Effector memory CD4-positive, alpha-beta T cell (primary cell): ENCODE results near the gene ZBTB25.

ENCODE experiments used
- DNase-seq, 3 donors: peaks; one replicate each; pipeline ENCODE4 v3.0.0-alpha.2; 2020
- H3K27ac ChIP-seq: 2 replicates; pipeline ENCODE4 v1.7.0; 2013; ENCODE audit warnings: mild to moderate bottlenecking, low read length, moderate library complexity; ENCODE audit not compliant: insufficient read depth, poor library complexity, severe bottlenecking
- H3K27me3 ChIP-seq: replicated peaks from 2 replicates; pipeline ENCODE4 v1.7.0; 2013; ENCODE audit warnings: mild to moderate bottlenecking, low read length; ENCODE audit not compliant: insufficient read depth, control insufficient read depth, poor library complexity, severe bottlenecking
- H3K36me3 ChIP-seq: 2 replicates; pipeline ENCODE4 v1.7.0; 2013; ENCODE audit warnings: mild to moderate bottlenecking, low read length, moderate library complexity; ENCODE audit not compliant: control insufficient read depth, insufficient read depth
- H3K4me1 ChIP-seq: 2 replicates; pipeline ENCODE4 v1.7.0; 2013; ENCODE audit warnings: low read length, mild to moderate bottlenecking; ENCODE audit not compliant: control insufficient read depth, insufficient read depth, poor library complexity, severe bottlenecking
- H3K4me3 ChIP-seq: 2 replicates; pipeline ENCODE4 v1.7.0; 2013; ENCODE audit warnings: low read length, low read depth, mild to moderate bottlenecking; ENCODE audit not compliant: insufficient read depth, poor library complexity, severe bottlenecking
- H3K9me3 ChIP-seq: 2 replicates; pipeline ENCODE4 v1.7.0; 2013; ENCODE audit warnings: mild to moderate bottlenecking, low read length, moderate library complexity; ENCODE audit not compliant: control insufficient read depth

ZBTB25 gene

DNA sequence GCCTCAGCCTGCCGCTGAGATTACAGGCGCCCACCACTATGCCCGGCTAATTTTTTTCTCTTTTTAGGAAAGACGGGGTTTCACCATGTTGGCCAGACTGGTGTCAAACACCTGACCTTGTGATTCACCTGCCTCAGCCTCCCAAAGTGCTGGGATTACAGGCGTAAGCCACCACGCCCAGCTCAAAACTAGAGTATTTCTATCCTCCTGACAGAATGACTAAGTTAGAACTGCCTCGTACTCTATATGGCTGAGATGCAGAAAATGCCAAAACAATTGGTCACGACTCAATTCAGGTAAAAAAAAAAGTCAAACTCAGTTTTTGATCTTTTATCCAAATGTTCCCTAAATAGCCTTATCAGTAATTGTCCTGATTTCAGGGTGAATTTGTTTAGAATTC is 27.2 kb downstream of the ZBTB25 start:
- Histone ChIP-seq H3K4me3 (no peak overlapping the region), H3K27me3 (no peaks in the 10 kb centered on the region), H3K36me3 (no peaks in the 10 kb centered on the region), H3K4me1 (no peaks in the 10 kb centered on the region), H3K27ac (no peak overlapping the region), H3K9me3 (no peaks in the 10 kb centered on the region)
- no peak for DNase-seq

DNA sequence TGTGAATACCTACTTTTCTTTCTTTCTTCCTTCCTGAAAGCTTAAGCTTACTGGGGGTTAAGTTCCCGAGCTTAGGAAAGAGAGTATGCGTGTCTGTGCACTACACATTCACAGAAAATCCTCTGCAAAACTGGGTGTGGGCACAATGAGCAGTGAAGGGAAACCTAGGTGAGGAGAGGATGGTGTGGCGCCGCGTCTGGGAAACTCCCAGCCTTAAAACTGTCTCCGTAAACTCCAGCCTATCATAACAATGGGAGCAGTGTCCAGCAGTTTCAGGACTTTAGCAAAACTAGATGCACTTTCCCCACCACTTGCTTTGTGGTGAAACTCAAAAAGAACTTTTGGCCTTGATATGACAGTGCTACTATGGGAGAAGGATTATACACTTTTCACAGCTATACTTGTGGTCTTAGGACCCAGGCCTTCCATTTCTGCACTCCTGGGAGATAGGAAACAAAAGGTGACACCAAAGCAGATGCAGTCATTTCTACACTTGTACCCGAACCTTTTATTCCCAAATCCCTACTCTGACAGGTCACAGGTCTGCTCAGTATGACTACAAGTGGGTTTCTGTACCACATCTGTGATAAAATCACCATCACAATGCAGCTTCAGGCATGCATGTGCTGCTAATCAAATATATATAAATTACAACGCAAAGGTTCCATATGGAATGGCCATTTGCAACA is 27.9 kb downstream of the ZBTB25 start:
- Histone ChIP-seq H3K27ac (no peak overlapping the region), H3K27me3 (no peaks in the 10 kb centered on the region), H3K4me1 (no peaks in the 10 kb centered on the region), H3K9me3 (no peaks in the 10 kb centered on the region), H3K4me3 (no peak overlapping the region), H3K36me3 (no peaks in the 10 kb centered on the region)
- DNase-seq, result no peak

DNA sequence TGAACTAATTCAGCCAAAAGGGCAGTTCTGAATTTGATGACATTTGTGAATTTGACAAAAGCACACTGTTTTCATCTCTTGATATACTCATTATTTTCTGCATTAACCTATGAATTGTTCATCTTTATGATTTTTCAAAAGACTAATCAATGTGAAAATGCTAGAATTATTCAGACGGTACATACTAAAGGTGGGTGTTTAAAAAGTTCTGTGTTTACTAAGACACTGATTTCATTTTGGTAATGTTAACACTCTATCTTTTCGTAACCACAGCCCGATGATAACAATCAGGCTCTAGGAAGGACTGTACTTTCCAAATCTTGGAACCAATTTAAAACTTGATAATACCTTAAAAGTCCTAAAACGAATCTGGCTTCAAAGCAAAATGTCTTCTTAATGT is 28.9 kb downstream of the ZBTB25 start:
- H3K36me3 ChIP-seq, result no peaks in the 10 kb centered on the region
- no peak overlapping the region for H3K27ac ChIP-seq
- H3K4me1 ChIP-seq, result no peaks in the 10 kb centered on the region
- H3K27me3 ChIP-seq, result no peaks in the 10 kb centered on the region
- H3K4me3 ChIP-seq, result no peak overlapping the region
- no peak for DNase-seq
- no peaks in the 10 kb centered on the region for H3K9me3 ChIP-seq

DNA sequence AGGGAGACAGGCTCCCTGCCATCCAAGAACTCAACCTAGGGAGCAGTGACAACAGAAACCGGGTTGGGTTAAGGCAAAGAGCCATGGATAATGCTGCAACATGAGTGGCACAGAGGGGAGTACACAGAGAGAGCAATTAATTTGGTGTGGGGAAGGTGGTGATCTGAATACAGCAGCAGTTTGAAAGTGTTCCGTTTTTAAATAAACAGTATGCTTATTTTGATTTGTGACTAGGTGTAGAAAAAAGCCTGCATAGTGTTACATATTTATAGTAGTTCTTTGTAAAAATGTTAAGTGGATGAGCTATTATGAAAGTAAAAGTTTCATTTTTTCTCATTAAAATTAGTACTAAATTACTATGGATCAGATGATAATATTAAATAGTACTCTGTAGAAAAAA is 29.6 kb downstream of the ZBTB25 start:
- Histone ChIP-seq H3K27ac (no peak overlapping the region), H3K9me3 (no peaks in the 10 kb centered on the region), H3K4me1 (no peaks in the 10 kb centered on the region), H3K27me3 (no peaks in the 10 kb centered on the region), H3K36me3 (no peaks in the 10 kb centered on the region), H3K4me3 (no peak overlapping the region)
- DNase-seq, result no peak

DNA sequence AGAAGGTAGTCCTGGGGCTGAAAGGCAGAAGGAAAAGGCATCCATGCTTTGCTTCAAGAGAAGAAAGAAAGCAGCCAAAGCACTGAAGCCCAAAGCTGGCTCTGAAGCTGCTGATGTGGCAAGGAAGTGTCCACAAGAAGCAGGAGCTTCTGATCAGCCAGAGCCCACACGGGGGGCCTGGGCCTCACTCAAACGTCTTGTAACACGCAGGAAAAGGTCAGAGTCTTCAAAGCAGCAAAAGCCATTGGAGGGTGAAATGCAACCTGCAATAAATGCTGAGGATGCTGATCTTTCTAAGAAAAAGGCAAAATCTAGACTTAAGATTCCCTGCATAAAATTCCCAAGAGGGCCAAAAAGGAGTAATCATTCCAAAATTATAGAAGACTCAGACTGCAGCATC is 35.2 kb downstream of the ZBTB25 start:
- Histone ChIP-seq H3K27me3 (no peaks in the 10 kb centered on the region), H3K9me3 (no peaks in the 10 kb centered on the region), H3K36me3 (no peaks in the 10 kb centered on the region), H3K4me3 (no peak overlapping the region), H3K4me1 (peaks cover 11% of the 10 kb centered on the region), H3K27ac (no peak overlapping the region)
- no peak for DNase-seq

DNA sequence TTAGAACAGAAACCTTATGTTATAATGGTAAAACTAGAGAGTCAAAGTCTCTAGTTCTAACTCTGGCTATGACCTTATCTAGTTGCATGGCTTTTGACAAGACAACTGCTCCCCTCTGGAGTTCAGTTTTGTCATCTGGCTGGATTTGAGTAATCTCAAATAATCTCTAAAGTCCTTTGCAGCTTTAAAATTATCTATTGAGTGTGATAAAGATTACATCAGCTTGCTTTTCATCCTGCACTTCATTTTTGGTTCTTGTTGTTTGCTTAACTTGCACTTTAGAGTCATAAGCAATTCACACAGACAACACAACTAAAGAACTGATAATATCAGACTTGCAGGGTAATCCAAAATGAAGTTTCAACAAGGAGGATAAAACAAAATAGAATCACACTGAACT is 36.1 kb downstream of the ZBTB25 start:
- H3K27ac ChIP-seq, result no peak overlapping the region
- DNase-seq, result no peak
- no peaks in the 10 kb centered on the region for H3K36me3 ChIP-seq
- H3K27me3 ChIP-seq, result no peaks in the 10 kb centered on the region
- H3K4me3 ChIP-seq, result no peak overlapping the region
- peaks cover 11% of the 10 kb centered on the region for H3K4me1 ChIP-seq
- no peaks in the 10 kb centered on the region for H3K9me3 ChIP-seq

DNA sequence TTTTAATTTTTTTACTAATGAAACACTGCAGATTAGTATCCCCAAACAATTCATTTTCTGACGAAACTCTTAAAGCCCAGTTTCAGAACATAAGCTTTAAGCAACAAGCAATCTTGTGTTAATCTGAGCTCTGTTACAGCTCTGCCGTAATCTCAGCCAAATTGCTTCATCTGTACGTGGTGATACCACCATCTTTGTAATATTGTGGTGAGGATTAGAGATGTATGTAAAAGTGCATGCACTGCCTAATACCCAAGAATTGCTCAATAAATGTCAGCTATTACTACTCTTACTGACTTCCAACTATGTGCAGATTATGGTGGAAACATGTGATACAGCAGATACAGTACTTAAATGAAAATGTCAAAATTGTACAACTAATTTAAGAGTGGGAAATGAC is 36.5 kb downstream of the ZBTB25 start:
- Histone ChIP-seq H3K36me3 (peaks cover 2% of the 10 kb centered on the region), H3K27me3 (no peaks in the 10 kb centered on the region), H3K4me1 (peaks cover 11% of the 10 kb centered on the region), H3K4me3 (no peak overlapping the region), H3K27ac (no peak overlapping the region), H3K9me3 (no peaks in the 10 kb centered on the region)
- DNase-seq, result no peak

DNA sequence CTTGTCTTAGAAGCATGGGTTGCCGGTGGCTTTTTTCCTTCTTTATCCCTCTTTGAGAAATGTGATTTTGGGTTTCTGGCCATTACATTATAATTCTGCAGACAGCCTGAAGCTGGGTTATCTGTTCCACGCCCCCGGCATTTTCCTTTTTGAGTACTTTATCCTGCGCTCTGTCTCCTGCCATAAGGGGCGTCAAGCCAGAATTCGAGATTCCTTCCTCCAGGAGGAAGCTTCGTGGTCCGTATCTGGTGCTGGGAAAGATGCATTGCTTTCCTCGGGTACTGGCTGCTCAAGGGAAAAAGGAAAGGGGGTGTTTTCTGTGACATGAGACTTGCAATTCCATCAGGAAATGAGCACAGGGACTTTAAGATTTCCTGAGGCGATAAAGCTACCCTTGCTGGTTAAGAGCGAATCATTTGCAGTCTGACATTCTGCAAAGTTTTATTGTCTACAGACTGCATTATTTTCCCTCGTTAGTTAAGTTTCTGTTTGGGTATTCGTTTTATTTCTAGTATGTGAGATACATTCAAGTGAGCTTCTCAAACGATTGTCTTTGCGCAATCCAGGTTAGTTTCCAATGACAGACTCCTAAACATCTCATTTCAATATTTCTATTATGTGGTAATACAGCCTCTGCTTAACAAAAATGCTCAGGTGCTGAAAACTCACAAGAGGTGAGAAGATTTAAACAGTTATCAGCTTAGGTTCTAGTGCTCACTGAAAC is 37.6 kb downstream of the ZBTB25 start:
- no peak for DNase-seq
- Histone ChIP-seq H3K4me3 (peak overlapping the region; percentile 70), H3K27me3 (no peaks in the 10 kb centered on the region), H3K27ac (no peak overlapping the region), H3K9me3 (no peaks in the 10 kb centered on the region), H3K4me1 (peaks cover 11% of the 10 kb centered on the region), H3K36me3 (peaks cover 2% of the 10 kb centered on the region)

DNA sequence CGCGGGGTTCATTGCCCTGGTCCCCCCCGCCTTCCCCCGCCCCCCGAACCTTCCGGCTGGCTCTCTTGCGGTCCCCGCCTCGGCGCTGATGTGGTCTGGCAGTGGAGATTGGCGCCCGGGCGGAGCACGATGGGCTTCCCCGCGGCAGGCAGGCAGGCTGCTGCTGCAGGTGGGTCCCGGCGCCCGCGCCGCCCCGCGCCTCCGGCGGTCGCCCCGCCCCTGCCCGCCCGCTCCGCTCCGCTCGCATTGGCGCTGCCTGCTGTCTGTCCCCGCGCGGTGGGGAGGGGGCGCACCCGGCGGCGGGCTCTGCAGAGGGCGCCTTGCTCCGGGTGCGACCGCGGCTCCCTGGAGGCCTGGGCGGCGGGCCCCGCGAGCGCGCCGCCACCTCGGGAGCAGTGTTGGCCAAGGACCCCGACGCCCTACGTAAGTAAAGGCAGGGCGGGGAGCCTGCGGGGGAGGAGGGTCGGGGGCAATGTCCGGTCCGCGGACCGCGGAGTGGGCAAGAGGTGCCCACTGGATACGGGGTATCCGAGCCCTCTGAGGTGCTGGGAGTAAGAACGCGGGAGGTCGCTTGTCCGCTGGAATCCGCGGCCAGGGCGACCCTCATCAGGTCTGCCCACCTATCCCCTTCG is 38.3 kb downstream of the ZBTB25 start, which contains the start of gene AKAP5:
Gene AKAP5, plus strand, starts transcription at position 309 of the 632 bp plus-strand sequence. CDS start 2,896 bp downstream, outside the sequence.
- Histone ChIP-seq H3K27ac (no peak within 1 kb of the TSS), H3K4me3 (peak within 1 kb of the TSS; percentile 70)
- DNase-seq, result peak; percentile 53 to 59 (median 57)

DNA sequence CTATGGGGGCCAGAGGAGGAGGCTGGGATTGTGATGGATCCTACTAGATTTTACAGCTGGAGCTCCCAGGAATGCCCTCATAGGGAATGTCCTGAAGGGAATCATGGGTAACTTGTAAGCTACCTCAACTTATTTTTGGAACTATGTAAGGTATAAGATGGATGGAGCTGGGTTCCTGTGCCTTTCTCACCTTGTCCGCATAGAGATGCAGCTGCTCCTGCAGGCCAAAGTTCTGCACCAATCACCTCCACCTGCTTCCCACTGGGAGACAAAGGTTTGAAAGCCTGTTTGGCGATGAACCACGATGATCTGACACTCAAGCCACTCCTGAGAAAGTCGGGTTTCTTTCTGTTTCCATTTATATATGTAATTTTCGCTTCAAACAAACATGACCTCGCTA is 39.0 kb downstream of the ZBTB25 start:
- H3K36me3 ChIP-seq, result peaks cover 2% of the 10 kb centered on the region
- H3K4me1 ChIP-seq, result peaks cover 11% of the 10 kb centered on the region
- no peaks in the 10 kb centered on the region for H3K27me3 ChIP-seq
- H3K4me3 ChIP-seq, result peak overlapping the region; percentile 70
- H3K9me3 ChIP-seq, result no peaks in the 10 kb centered on the region
- H3K27ac ChIP-seq, result no peak overlapping the region
- no peak for DNase-seq

More for the DNA sequence above, 38.3 kb downstream of the ZBTB25 start, which contains the start of gene AKAP5:
- Histone ChIP-seq H3K27me3 (no peaks in the 10 kb centered on the region), H3K36me3 (peaks cover 2% of the 10 kb centered on the region), H3K4me1 (peaks cover 11% of the 10 kb centered on the region), H3K9me3 (no peaks in the 10 kb centered on the region)
